T47D (cell line): ENCODE data around the gene GALNT10.

Experiments used
- DNase-seq, 2 experiments: peaks; one replicate each; pipeline versions ENCODE4 v3.0.0 to v3.0.0-alpha.2; 2011 to 2012; ENCODE audit warnings: low read depth in 1 of 2, low spot score in 1 of 2
- JUND ChIP-seq: IDR thresholded peaks from 2 replicates; pipeline ENCODE4 v1.6.1; 2012; ENCODE audit warnings: low read depth
- in situ Hi-C: cut with HindIII; loops from 2 replicates; pipeline ENCODE4 v1.10.0; 2016; ENCODE audit warnings: low sequenced_read_pairs, low pct_unique_long_range_greater_than_20kb

Gene GALNT10

DNA sequence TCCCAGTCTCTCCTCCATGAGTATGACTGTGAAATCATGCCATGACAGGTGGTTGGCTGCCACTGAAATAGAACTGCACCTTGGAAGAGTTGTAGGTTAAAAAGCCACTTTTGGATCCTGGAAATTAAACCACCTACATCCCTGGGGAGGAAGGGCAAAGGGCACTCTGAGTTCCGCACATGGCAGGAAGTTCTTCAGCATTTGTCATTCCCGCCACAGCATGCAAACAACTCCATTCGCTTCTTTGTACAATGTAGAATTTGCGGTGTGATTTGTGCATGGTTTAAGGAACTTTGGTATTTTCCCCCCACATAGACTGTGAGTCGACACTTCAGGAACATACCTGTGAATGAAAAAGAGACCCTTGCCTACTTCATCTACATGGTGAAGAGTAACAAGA lies 265.1 kb downstream of the GALNT10 start:
- TF ChIP-seq JUND = no peak
- in situ Hi-C loops = no loop called here
- no peak for DNase-seq

DNA sequence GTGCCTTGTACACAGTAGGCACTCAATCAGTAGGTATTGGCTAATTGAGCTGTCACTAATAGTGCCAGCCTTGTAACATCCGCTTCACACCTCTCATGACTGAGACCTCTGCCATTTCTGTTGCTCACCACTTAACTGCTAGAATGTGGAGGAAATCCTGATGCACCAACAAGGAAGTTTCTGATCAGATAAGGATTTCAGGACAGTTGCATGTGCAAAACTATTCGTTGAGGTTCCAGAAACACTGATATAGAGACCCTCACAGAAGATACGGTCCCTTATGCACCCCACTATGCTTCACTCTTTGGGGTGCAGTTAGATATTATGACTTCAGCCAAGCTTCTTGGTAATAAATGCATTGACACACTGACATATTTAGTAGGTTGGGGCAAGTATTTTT lies 266.0 kb downstream of the GALNT10 start:
- in situ Hi-C loops = no loop called here
- no peak for DNase-seq
- no peak for TF ChIP-seq JUND

DNA sequence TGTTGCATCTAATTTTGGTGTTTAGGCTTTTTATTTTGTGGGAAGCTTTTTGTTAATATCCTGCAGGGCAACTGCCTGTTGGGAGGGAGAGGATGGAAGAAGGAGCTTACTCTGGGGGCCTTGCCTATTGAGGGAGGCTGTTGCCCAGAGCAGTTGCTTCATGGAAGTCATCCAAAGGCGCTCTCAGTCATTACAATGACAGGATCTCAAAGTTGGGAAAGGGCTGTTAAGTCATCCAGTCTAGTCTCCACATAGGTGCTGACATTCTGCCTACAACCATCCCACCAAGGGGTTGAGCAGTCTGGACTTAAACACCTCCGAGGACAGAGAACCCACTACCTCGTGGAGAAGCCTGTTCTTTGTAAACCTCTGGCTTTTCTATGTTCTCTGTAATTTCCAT lies 268.5 kb downstream of the GALNT10 start:
- in situ Hi-C loops = no loop called here
- DNase-seq = no peak
- TF ChIP-seq JUND = no peak

DNA sequence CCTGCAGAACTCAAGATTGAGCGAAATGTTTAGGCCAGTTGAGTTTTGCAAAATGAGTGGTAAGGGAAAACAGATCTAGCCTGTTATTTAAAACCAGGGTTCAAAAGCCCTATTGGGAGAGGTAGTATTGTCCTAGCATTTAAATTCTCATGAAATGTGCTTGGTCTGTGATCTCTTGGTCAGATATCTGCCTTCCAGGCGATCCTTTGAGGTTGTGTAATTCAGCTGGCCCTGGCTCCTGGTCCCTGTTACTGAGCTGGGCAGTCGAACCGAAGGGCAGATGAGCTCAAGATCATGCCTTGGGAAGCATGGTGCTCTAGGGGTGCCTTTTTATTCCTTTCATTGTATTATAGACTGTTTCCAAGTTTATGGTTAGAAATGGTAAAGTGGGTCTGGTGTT lies 269.6 kb downstream of the GALNT10 start:
- TF ChIP-seq JUND = peak; percentile 49; the same call in 1 of the 2 replicates
- in situ Hi-C loops = no loop called here
- DNase-seq = peak in 1 of 2 experiments; percentile 73

DNA sequence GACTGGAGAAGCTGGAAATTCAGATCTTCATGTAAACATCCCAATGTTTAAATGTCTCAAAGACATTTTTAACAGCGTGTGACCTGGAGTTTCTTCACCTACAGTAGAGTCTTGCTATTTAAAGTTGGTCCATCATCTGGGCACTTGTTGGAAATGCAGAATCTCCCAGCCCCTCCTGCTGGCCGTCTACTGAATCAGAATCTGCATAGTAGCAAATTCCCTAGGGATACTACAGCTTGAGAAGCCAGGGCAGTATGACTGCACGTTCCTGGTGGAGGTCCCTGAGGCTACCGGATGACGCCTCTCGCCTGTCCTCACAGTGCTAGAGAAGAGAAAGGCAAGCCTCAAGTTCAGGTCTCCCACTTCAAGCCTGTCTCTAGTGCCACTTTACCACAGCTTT lies 271.0 kb downstream of the GALNT10 start:
- DNase-seq = peak in 1 of 2 experiments; percentile 52
- in situ Hi-C loops = no loop called here
- TF ChIP-seq JUND = no peak

DNA sequence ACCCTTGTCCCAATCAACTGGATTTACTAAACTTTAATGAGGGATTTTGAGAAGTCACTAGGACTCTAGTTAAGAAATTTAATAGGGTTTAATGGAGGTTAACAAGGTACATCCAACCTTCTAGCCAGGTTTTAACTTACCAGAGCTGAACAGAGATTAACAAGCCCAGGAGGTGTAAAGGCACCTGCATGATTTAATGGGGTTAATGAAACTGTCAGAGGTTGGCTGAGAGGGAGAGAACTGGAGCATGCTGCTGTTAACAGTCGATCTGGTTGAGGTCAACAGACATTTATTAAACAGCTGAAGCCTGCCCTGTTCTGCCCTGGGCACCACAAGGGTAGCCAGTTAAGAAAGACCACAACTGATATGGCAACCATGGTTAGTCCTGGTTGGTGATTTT lies 273.9 kb downstream of the GALNT10 start:
- DNase-seq = no peak
- in situ Hi-C loops = no loop called here
- no peak for TF ChIP-seq JUND

DNA sequence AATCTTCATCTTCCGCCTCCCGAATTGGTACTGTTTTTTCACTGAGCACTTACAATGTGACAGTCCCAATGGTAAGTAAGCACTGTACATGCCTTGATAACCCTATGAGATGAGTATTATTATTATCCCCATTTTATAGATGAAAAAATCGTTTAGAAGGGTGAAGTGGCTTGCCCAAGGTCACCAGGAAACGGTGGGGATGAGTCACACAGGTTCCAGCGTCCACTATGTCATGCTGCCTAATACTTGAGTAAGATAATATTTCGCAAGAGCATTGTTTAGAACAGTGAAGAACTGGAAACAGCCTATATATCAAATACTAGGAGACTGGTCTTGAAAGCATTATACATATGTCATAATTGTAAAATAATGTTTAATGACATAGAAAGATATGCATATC lies 274.6 kb downstream of the GALNT10 start:
- TF ChIP-seq JUND = no peak
- no peak for DNase-seq
- in situ Hi-C loops = no loop called here

DNA sequence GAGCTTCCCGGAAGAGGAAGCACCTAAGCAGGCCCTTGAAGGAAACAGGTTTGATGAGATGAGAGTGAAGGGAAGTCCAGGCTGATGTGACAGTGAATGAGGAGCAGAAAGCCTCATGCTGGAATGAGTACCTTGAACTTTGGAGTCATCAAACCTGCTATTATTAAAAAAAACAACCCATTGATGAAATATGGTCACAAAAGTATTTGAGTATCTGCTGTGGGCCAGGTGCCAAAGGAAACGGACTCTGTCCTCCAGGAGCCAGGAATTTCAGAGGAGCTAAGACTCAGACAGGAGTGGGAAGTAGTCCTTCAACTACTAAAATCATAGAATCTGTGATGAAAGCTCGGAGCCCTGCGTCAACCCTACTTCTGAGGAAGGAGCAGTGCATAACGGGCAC lies 275.6 kb downstream of the GALNT10 start:
- DNase-seq = no peak
- in situ Hi-C loops = no loop called here
- no peak for TF ChIP-seq JUND

DNA sequence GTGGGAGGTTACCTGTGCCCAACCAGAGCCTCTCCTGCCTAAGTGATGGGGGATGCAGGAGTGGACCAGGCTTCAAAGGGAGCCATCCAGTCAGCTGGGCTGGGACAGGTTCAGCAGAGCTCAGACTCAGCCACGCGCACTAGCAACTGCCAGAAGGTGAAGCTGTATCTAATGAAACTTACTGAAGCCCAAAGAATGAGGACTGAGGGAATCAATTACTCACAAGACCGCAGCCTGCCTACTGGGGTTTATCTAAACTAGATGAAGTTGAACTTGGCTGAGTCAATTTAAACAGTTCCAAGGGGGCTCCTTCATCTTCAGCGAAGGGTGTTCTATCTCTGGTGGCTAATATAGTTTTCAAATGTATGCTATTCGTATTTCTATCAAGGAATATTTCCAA lies 276.1 kb downstream of the GALNT10 start:
- no peak for DNase-seq
- TF ChIP-seq JUND = no peak
- in situ Hi-C loops = no loop called here

DNA sequence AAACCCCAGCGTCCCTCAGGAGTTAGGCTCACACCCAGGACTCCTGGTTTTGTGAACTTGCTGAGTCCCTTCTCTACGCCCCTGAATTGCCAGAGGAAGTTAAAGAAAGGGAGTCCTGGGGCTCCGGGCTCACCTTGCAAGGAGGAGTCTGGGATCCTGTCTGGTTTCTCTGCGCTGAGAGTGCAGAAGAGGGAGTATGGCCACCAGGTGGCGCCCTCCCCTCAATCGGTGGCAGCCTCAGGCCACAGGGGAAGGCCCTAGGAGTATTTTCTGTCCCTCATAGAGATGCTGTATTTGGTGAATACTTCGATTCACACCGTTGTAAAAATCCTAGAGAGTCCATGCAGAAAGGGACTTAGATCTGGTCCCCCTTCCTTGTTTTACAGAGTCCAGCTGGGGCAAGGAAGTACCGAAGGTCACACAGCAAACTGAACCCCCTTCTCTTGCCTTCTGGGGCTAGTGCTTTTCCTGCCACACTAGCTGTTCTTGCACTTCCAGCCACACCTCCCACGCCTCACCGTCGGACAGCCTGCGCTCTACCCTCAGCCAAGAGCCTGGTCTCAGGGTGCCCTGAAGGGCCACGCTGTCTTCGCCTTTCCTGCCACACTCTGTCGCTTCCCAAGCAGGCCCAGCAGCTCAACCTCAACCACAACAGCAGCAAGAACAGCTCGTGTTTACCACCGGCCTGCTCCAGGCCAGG lies 277.3 kb downstream of the GALNT10 start:
- TF ChIP-seq JUND = no peak
- in situ Hi-C loops = no loop called here
- DNase-seq = peak; percentile 83 to 92

DNA sequence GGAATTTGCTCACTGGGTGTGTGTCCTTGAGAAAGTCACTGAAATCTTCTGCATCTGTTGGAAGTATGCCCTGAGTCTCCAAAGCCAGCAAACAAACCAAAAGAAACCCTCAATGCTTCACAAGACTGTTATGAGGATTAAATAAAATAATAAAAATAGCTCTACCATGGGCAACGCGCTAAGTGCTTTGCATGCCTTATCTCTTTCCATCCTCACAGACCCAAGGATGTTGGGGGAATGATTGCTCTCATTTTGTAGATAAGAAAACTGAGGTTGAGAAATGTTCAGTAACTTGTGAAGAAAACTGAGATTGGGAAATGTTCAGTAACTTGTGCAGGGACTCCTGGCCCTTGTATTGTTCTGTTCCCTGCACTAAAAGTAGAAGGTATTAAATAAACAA lies 279.6 kb downstream of the GALNT10 start:
- no peak for TF ChIP-seq JUND
- in situ Hi-C loops = no loop called here
- no peak for DNase-seq
